GM19351 (cell line): ENCODE measurements around the gene TNS2.
"Not testable (repeated sequence)": the region's sequence is repeated elsewhere in the genome, so short reads cannot be mapped to it uniquely, and the experiment has no call there.

Experiments used
- ATAC-seq: cut with Tn5 transposase; IDR thresholded peaks from one replicate; pipeline ENCODE4 v1.9.1; 2021; ENCODE audit warnings: mild to moderate bottlenecking, moderate library complexity; ENCODE audit not compliant: unreplicated experiment

Gene TNS2, protein sequence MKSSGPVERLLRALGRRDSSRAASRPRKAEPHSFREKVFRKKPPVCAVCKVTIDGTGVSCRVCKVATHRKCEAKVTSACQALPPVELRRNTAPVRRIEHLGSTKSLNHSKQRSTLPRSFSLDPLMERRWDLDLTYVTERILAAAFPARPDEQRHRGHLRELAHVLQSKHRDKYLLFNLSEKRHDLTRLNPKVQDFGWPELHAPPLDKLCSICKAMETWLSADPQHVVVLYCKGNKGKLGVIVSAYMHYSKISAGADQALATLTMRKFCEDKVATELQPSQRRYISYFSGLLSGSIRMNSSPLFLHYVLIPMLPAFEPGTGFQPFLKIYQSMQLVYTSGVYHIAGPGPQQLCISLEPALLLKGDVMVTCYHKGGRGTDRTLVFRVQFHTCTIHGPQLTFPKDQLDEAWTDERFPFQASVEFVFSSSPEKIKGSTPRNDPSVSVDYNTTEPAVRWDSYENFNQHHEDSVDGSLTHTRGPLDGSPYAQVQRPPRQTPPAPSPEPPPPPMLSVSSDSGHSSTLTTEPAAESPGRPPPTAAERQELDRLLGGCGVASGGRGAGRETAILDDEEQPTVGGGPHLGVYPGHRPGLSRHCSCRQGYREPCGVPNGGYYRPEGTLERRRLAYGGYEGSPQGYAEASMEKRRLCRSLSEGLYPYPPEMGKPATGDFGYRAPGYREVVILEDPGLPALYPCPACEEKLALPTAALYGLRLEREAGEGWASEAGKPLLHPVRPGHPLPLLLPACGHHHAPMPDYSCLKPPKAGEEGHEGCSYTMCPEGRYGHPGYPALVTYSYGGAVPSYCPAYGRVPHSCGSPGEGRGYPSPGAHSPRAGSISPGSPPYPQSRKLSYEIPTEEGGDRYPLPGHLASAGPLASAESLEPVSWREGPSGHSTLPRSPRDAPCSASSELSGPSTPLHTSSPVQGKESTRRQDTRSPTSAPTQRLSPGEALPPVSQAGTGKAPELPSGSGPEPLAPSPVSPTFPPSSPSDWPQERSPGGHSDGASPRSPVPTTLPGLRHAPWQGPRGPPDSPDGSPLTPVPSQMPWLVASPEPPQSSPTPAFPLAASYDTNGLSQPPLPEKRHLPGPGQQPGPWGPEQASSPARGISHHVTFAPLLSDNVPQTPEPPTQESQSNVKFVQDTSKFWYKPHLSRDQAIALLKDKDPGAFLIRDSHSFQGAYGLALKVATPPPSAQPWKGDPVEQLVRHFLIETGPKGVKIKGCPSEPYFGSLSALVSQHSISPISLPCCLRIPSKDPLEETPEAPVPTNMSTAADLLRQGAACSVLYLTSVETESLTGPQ (N-terminal part only)

DNA sequence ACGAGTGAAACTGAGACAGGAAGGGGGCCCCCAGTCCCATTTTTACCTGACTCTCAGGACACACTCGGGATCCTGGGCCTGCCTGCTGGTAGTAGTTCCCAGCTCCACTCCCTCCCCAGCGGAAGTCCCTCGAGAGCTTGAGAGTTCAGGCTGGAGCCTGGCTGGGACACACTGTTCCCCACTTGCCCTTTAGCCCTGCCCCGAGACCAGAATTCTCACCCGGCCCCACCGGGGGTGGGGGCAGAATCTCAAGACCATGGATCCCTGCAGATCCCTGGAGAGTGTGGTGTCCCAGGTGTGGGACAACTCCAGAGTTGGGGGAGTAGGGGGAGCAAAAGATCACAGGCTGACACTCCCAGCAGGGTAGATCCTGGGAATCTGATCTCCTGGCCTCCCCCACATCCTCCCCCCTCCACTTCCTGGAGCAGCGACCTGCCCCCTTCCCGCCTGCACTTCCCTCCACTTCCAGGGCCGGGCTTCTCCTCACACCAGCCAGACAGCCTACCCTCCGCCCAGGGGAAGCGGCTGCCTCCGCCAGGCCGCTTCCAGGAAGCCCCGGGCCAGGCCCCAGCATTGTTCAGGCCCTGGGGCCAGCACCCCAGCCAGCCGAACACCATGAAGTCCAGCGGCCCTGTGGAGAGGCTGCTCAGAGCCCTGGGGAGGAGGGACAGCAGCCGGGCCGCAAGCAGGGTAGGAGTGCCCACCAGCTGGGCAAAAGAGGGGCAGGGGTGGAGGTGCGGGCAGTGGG, at the start of gene TNS2:
Gene TNS2 (plus strand): TSS at position 495 of the 748 bp plus-strand sequence. CDS start 121 bp downstream, at position 616.
- ATAC-seq, result no peak

DNA sequence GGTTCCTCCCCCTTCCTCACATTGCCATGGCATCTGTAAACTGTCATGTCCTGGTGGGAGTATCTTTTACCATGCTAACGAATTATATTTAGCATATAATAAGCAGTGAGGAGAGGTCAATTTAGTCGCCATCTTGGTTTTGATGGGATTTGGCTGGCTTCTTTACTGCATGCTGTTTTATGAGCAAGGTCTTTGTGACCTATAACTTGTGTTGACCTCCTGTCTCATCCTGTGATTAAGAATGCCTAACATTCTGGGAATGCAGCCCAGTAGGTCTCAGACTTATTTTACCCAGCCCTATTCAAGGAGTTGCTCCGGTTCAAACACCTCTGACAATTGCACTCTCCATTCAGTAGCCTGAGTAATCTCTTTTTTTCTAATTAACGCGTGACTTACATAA, 45.7 kb upstream of the TNS2 start:
- no peak for ATAC-seq

DNA sequence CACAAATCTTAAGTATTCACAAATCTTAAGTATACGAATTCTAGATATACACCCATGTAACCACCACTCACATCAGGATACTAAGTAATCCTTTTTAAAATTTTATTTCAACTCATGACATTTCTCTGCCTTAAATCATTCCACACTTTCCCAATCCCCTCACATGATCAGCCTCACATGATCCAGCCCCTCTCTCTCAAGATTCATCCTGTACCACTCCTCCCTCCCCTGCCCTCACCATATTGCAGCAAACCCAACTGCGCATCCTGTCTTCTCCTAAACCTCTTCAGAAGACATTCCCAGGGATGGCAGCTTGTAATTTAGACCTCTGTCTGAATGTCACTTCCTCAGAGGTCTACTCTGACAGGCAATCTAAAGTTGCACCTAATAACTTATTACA, 45.3 kb upstream of the TNS2 start:
- no peak for ATAC-seq

DNA sequence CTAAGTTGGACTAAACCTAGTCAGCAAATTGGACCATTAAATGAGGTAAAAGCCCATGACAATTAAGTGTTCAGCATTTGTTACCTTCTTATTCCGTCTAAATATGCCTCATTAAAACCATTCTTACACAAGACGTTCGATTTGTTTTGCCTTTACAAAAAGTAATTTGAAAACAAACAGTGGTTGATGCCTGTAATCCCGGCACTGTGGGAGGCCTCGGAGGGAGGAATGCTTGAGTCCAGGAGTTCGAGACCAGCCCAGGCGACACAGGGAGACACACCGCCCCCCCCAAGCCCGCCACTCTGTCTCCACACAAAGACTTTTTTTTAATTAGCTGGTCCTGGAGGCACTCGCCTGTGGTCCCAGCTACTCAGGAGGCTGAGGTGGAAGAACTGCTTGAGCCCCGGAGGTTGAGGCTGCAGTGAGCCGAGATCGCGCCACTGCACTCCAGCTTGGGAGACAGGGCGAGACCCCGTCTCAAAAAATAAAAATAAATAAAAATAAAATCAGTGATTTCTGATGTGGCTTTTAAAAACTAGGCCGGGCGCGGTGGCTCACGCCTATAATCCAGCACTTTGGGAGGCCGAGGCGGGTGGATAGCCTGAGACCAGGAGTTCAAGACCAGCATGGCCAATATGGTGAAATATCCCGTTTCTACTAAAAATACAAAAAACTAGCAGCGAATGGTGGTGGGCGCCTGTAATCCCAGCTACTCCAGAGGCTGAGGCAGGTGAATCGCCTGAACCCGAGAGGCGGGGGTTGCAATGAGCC, 44.5 kb upstream of the TNS2 start:
- peak; percentile 1 for ATAC-seq

DNA sequence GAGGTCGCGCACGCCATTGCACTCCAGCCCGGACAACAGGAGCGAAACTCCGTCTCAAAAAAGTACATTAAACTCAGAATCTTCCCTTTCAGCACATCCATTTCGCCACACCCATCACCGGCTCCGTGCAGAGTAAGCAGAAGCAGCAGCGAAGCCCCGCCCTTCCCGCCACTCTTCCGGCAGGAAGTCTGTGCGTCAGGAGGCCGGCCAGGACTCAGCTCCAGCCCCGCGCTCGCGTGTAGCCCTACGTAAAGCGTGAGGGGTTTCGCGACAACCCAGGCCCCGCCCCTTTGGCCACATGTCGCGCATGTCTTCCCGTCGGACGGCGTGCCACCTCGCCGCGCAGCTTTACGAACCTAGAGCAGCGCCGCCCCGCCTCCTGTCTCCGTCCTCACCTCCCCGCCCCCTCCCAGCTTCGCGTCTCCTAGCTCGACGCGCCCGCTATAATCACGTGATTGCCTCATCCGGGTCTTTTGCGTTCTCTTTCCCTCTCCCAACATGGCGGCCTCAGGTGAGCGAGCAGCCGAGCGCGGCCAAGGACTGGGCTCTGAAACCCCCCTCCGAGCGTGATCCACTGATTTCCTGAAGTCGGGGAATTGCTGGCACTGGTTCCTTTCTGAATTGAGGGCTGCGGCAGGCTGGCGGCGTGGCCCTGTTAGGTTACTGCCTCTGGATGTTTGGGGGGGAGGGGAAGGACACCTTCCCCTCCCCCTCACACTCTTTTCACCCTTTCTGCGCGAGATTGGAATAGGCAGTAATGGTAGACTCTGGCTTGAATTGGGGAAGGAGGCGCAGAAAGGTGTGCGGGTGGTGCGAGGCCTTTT, 43.7 kb upstream of the TNS2 start, which contains the start of gene EIF4B:
Gene EIF4B (plus strand): TSS at position 471 of the 824 bp plus-strand sequence. CDS start 28 bp downstream, at position 499.
- ATAC-seq, result peak; percentile 93

DNA sequence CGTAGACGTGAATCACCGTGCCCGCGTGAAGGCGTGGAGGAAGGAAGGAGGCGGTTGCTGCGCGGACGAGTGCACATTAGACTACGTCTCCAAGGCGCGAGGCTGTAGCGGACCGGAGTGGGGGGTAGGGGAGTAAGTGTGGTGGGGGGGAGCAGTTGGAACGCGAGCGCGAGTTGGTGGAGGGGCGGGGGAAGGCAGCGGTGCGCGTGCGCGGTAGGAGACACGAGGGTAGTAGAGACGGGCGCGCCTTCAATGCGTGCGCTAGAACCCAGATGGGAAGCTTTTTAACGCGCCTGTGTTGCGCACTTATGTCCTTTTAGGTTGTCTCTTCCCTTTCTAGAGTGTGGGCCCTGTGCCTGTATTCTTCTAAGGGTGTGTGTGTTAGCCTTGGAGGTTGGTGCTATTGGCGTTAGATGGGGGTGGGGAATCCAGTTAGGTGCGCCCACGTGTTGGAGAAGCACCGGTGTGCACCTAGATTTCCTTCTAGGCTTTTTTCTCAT, 43.0 kb upstream of the TNS2 start:
- ATAC-seq, result no peak

DNA sequence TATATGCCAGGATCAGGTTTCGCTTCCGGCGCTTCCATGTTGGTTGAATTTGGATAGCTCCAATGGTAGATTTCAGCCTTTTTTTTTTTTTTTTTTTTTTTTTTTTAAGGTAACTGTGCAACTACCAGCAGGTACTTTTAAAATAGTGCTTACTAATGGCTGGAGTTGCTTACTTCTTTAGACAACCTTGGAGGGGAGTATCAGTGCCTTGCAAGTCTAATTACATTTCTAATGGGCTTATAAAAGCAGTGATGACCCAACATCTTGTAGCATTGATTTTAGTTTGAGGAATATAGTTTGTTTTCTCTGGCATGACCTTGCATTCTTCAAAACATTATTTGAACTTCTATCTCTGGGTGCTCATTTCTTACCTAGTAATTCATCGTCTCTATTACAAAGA, 42.5 kb upstream of the TNS2 start:
- no peak for ATAC-seq

DNA sequence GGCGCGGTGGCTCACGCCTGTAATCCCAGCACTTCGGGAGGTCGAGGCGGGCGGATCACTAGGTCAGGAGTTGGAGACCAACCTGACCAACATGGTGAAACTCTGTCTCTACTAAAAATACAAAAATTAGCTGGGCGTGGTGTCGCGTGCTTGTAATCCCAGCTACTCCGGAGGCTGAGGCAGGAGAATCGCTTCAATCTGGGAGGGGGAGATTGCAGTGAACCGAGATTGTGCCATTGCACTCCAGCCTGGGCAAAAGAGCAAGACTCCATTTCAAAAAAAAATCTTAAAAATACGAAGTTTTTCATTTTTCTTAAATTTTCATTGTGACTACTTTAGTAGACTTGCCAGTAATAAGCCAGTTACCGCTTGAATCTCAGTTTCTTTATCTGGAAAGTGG, 41.1 kb upstream of the TNS2 start:
- not testable (repeated sequence) for ATAC-seq

DNA sequence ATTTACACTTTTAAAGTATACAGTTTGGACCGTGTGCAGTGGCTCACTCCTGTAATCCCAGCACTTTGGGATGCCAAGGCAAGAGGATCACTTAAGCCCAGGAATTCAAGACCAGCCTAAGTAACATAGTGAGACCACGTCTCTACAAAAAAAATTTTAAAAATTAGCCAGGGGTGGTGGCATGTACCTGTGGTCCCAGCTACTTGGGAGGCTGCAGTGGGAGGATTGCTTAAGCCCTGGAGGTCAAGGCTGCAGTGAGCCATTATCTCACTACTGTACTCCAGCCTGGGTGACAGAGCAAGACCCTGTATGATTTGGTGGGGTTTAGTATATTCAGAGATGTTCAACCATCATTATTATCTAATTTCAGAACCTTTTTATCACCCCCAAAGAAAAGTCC, 38.9 kb upstream of the TNS2 start:
- ATAC-seq, result no peak

DNA sequence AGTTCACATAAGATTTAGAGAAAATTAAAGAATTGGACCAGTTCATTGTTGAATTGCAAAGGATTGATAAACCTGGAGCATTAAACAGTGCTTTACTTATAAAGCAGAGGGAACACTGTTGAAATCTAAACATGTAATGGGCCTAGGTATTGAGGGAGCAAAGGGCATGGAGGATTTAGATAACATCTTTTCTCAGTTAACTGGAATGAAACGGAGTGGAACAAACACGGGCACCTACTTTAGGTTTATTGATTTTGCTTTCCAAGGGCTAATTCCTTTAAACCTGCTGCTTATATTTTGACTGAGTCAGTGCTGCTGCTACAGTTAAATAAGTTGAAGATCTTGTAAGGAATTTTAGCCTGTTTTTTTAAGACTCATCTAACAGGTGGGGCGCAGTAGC, 38.0 kb upstream of the TNS2 start:
- no peak for ATAC-seq

DNA sequence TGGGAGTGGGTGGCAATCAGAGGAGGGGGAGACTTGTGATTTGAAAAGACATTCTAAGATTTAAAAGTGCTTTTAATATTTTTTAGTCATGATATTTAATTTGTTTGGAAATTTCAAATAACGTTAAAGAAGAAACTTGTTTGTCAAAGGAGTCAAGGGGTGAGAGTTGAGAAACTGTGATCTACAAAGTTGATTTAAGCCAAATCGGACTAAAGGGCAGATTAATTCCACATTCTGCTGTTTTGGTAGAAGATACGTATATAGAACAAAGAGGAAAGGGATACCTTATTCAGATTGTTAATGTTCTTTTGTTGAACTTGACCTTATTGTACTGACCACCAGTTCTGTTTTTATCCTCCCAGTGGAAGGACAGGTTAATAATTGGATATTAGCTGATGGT, 36.9 kb upstream of the TNS2 start:
- no peak for ATAC-seq

DNA sequence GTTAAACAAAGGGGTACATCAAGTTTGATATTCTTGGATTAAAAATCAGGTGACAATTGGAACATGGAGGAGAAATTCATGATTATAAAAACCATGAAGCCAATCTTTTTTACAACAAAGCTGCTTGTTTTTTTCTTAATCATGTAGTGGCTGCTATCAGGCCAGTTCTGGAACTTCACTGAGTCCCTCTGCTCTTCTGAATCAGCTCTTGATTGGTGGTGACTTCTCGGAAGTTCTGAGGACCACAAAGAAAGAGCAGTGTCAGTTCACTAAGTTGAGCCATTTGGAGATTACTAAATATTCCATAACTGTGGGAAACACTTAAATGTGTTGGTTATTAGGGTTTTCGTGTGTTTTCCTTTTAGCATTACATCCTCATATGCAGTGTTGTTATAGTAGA, 35.2 kb upstream of the TNS2 start:
- no peak for ATAC-seq

DNA sequence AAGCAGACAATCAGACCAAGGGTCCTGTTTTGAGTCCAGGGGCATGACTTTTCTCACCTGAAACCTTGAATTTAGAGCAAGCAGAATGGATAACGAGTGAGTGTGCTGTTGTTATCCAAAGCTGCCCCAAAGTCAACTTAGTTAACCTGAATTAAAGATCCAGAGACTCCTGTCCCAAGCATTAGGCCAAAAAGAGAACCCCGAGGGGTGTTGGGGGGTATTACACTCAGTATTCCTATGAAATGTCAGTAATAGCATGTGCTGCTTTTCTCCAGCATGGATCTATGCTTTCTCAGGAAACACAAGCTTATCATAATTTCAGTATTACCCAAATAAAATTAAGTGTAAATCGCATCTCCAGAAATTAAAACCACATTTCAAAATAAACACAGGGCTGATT, 24.6 kb upstream of the TNS2 start:
- ATAC-seq, result no peak

DNA sequence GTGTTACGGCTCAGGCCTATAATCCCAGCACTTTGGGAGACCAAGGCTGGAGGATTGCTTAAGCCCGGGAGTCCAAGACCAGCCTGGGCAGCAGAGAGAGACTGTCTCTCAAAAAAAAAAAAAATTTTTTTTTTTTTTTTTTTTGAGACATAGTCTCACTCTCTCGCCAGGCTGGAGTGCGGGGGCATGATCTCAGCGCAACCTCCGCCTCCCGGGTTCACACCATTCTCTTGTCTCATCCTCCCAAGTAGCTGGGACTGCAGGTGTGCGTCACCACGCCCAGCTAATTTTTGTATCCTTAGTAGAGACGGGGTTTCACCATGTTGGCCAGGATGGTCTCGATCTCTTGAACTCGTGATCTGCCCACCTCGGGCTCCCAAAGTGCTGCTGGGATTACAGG, 22.9 kb upstream of the TNS2 start:
- not testable (repeated sequence) for ATAC-seq

DNA sequence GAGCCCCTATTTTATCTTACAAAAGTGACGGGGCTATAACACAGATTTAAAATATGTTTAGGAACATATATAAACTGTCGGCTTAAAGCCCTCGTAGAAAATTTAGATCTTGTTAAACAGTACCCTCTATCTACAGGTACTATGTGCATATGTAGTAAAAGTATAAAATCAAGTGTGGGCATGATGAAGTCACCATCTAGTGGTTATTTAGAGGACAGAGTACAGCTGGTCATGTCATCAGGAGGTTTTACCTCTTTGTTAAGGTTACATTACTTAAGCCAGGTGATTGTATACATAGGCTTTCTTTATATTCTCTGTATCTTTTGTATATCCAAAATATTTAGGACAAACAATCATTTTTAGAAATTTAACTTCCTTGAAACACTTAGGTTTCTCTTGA, 18.2 kb upstream of the TNS2 start:
- no peak for ATAC-seq

DNA sequence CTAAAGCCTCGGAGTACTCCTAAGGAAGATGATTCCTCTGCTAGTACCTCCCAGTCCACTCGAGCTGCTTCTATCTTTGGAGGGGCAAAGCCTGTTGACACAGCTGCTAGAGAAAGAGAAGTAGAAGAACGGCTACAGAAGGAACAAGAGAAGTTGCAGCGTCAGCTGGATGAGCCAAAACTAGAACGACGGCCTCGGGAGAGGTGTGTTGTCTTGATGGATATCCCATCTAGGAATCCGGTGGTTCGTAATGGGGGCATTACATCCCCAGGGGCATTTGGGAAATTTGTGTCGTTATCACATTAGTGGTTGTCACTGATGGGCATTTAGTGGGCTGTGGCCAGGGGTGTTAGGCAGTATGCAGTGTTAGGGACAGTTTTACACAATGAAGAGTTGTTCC, 16.0 kb upstream of the TNS2 start:
- not testable (repeated sequence) for ATAC-seq

DNA sequence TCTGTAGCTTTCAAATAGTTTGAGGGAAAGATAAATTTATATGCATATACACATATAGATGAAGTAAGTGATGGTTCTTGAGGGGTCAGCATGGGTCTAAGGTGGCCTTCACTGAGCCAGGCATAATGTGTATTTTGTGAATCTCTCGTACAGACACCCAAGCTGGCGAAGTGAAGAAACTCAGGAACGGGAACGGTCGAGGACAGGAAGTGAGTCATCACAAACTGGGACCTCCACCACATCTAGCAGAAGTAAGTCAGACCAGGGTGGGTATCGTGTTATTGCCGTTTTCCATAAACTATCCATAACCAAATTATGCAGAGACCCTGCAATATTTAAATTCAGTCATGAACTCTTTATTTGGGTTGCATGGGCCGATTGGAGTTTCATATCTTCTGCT, 15.4 kb upstream of the TNS2 start:
- ATAC-seq, result no peak

DNA sequence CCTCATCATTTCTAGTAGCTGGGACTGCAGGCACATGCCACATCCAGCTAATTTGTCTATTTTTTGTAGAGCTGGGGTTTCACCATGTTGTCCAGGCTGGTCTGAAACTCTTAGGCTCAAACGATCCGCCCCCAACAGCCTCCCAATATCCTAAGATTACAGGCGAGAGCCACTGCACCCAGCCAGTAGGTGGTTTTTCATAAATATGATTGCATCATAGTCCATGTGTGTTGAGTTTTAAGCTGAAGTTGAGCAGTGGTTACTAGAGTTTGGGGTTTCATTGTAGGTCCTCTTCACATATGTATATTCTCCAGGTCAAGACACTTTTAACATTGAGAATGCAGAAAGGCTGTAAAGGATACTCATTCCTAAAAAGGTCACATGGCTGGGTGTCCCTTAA, 13.1 kb upstream of the TNS2 start:
- no peak for ATAC-seq

DNA sequence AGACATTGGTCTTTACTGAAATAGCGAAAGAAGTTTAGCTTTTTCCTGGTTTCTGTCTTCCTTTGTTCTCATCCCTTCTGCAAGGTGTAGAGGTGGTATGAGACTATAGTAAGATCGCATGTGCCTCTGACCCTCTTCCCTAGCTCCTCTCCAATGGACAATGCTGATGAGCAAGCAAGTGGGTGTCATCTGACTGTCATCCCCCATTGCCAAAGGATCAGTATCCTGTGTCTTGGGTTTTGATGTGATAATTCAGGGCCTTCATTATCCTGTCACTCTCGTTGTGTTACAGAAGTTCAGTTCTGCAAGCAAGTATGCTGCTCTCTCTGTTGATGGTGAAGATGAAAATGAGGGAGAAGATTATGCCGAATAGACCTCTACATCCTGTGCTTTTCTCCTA, 10.0 kb upstream of the TNS2 start:
- ATAC-seq, result no peak
